PC-3 (cell line): Measurements from ENCODE around the gene ZSWIM7. TPM values are rescaled to one million over a fixed set of nuclear protein-coding genes. Genes with fewer than 3 reads are reported as not detected.
A peak's percentile ranks its signal among the peaks of the same experiment; 100 is the strongest.
"Not testable (repeated sequence)": the region's sequence is repeated elsewhere in the genome, so short reads cannot be mapped to it uniquely, and the experiment has no call there.

Experiments
- ATAC-seq: fragments of 200-7000 bp; cut with Tn5 transposase; 2 replicates; pipeline ENCODE4 v1.9.1; 2020; ENCODE audit warnings: mild to moderate bottlenecking, moderate library complexity
- BruUV-seq: library from RNA; stranded (reverse); fragments of 400-500 nt; replicated peaks from 2 replicates; lab custom pipeline; 2021; lab: Mats Ljungman, UMichigan
- CTCF ChIA-PET: fragments of 300-600 bp; sonication (Branson Sonifier 250); formaldehyde crosslinking; loops from one replicate; lab custom pipeline; 2022; ENCODE audit warnings: antibody characterized with exemption; lab: Charles Lee
- POLR2A ChIA-PET: fragments of 300-600 bp; sonication (Branson Sonifier 250); formaldehyde crosslinking; loops from one replicate; lab custom pipeline; 2022; ENCODE audit warnings: antibody characterized with exemption; ENCODE audit not compliant: unreplicated experiment; lab: Charles Lee
- DNase-seq: peaks from one replicate; pipeline ENCODE4 v3.0.0-alpha.2; 2015
- H2AFZ ChIP-seq: fragments of 300-600 bp; sonication (generic); 2 replicates; pipeline ENCODE4 v1.6.0; 2016; ENCODE audit warnings: antibody characterized with exemption, low read length
- H3F3A ChIP-seq: fragments of 300-600 bp; sonication (generic); one replicate; pipeline ENCODE4 v1.6.0; 2017; ENCODE audit warnings: antibody characterized with exemption, low read length, control low read depth, mild to moderate bottlenecking; ENCODE audit not compliant: unreplicated experiment
- H3K27ac ChIP-seq: fragments of 300-600 bp; sonication (generic); 2 replicates; pipeline ENCODE4 v1.5.1; 2016; ENCODE audit warnings: mild to moderate bottlenecking, low read length
- H3K27me3 ChIP-seq: fragments of 300-600 bp; sonication (generic); 2 replicates; pipeline ENCODE4 v1.6.1; 2016; ENCODE audit warnings: low read length, mixed read lengths
- H3K36me3 ChIP-seq: fragments of 300-600 bp; sonication (generic); 2 replicates; pipeline ENCODE4 v1.6.1; 2016; ENCODE audit warnings: low read depth, mixed run types, low read length, mixed read lengths
- H3K4me1 ChIP-seq: fragments of 300-600 bp; sonication (generic); 2 replicates; pipeline ENCODE4 v1.5.1; 2016; ENCODE audit warnings: low read length; ENCODE audit not compliant: insufficient read depth
- H3K4me2 ChIP-seq: fragments of 300-600 bp; sonication (generic); 2 replicates; pipeline ENCODE4 v1.6.0; 2016; ENCODE audit warnings: low read length
- H3K4me3 ChIP-seq: fragments of 300-600 bp; sonication (generic); 2 replicates; pipeline ENCODE4 v1.5.1; 2016; ENCODE audit warnings: mild to moderate bottlenecking, low read length, mixed read lengths
- H3K79me2 ChIP-seq: fragments of 300-600 bp; sonication (generic); 2 replicates; pipeline ENCODE4 v1.6.1; 2017; ENCODE audit warnings: low read length, mixed read lengths
- H3K9ac ChIP-seq: fragments of 300-600 bp; sonication (generic); 2 replicates; pipeline ENCODE4 v1.6.0; 2016; ENCODE audit warnings: mild to moderate bottlenecking, low read length
- H3K9me2 ChIP-seq: fragments of 300-600 bp; sonication (generic); replicated peaks from 2 replicates; pipeline ENCODE4 v1.6.1; 2016; ENCODE audit warnings: mixed run types, low read length, mixed read lengths
- H3K9me3 ChIP-seq: fragments of 300-600 bp; sonication (generic); 2 replicates; pipeline ENCODE4 v1.6.1; 2016; ENCODE audit warnings: low read length, mixed read lengths
- H4K20me1 ChIP-seq: fragments of 300-600 bp; sonication (generic); 2 replicates; pipeline ENCODE4 v1.6.1; 2016; ENCODE audit warnings: low read length, mixed read lengths
- CTCF ChIP-seq: fragments of 300-600 bp; sonication (generic); conservative IDR thresholded peaks from 2 replicates; pipeline ENCODE4 v1.5.1; 2017; ENCODE audit warnings: antibody characterized with exemption, low read depth, mild to moderate bottlenecking, low read length
- EZH2 ChIP-seq: fragments of 300-600 bp; sonication (generic); IDR thresholded peaks from one replicate; pipeline ENCODE4 v1.6.1; 2017; ENCODE audit warnings: antibody characterized with exemption, mild to moderate bottlenecking, low read length; ENCODE audit not compliant: unreplicated experiment
- EZH2phosphoT487 ChIP-seq: fragments of 300-600 bp; sonication (generic); IDR thresholded peaks from 2 replicates; pipeline ENCODE4 v1.6.1; 2018; ENCODE audit warnings: mild to moderate bottlenecking, antibody characterized with exemption, low read length, borderline replicate concordance
- intact Hi-C: fragments of 100-400 bp; cut with micrococcal nuclease; formaldehyde crosslinking; loops from 2 replicates; pipeline ENCODE4 v1.9.0; 2023
- total RNA-seq: library from RNA; depleted of rRNA; stranded (reverse); fragments of >200 nt; gene quantifications from 2 replicates; pipeline ENCODE4 v1.2.3, GENCODE V29; 2014

Gene ZSWIM7
- total RNA-seq, 1 experiment from 2014 or later: 97.6 TPM

GRCh38 chr17:15941781-15942180 lies 57.7 kb downstream of the ZSWIM7 start:
- ATAC-seq (peak; percentile 12), DNase-seq (peak; percentile 84)
- BruUV-seq: no TSS peak
- Histone ChIP-seq H3F3A (peaks cover 10% of the 10 kb centered on the region), H3K4me3 (no peak overlapping the region), H3K9me3 (no peaks in the 10 kb centered on the region), H3K9ac (peak overlapping the region; percentile 48), H3K4me1 (peaks cover 40% of the 10 kb centered on the region), H3K36me3 (no peaks in the 10 kb centered on the region), H3K4me2 (peak overlapping the region; percentile 64), H2AFZ (peak overlapping the region; percentile 58), H3K27me3 (no peaks in the 10 kb centered on the region), H3K27ac (peak overlapping the region; percentile 85), H3K9me2 (no peaks in the 10 kb centered on the region), H3K79me2 (peaks cover 17% of the 10 kb centered on the region), H4K20me1 (no peaks in the 10 kb centered on the region)
- TF ChIP-seq CTCF: no peak
- TF ChIP-seq EZH2: no peak
- TF ChIP-seq EZH2phosphoT487: no peak
- intact Hi-C loops: no loop called here
- POLR2A ChIA-PET: interaction anchor here (0.5 to 0.7 kb wide), 3 partner anchors 58 to 64 kb away, joined by 3 to 4 read pairs (median 4); partner anchors contain the start of genes TTC19 and ZSWIM7
- CTCF ChIA-PET: no interaction called here

DNA sequence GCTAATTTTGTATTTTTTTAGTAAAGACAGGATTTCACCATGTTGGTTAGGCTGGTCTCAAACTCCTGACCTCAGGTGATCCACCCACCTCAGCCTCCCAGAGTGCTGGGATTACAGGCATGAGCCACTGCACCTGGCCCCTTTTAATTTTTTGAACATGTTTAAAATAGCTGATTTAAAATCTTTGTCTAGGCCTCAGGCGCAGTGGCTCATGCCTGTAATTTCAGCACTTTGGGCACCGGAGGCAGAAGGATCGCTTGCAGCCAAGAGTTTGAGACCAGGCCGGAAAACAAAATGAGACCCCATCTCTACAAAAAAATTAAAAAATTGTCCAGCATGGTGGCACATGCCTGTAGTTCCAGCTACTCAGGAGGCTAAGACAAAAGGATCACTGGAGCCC lies 63.0 kb downstream of the ZSWIM7 start:
- ATAC-seq, H3F3A ChIP-seq, H3K27me3 ChIP-seq, H3K9ac ChIP-seq, H2AFZ ChIP-seq, CTCF ChIA-PET, H3K4me3 ChIP-seq, H4K20me1 ChIP-seq, POLR2A ChIA-PET, H3K27ac ChIP-seq, H3K36me3 ChIP-seq, intact Hi-C loops, DNase-seq, H3K9me3 ChIP-seq, BruUV-seq, H3K9me2 ChIP-seq, H3K4me1 ChIP-seq, H3K4me2 ChIP-seq, H3K79me2 ChIP-seq: not testable (repeated sequence)

- no peak overlapping the region for H3K27ac ChIP-seq
These were observed 63.6 kb downstream of the ZSWIM7 start for GRCh38 chr17:15935891-15936290.

More at GRCh38 chr17:15935891-15936290, 63.6 kb downstream of the ZSWIM7 start:
- CTCF ChIA-PET: no interaction called here
- Histone ChIP-seq H4K20me1 (no peaks in the 10 kb centered on the region), H3K36me3 (no peaks in the 10 kb centered on the region), H3K4me1 (peaks cover 5% of the 10 kb centered on the region; the same call in 1 of the 2 replicates), H3K9me2 (no peaks in the 10 kb centered on the region), H3K9me3 (no peaks in the 10 kb centered on the region), H3K9ac (no peak overlapping the region), H3K27me3 (no peaks in the 10 kb centered on the region), H3K79me2 (no peaks in the 10 kb centered on the region), H2AFZ (no peak overlapping the region), H3F3A (no peaks in the 10 kb centered on the region), H3K4me2 (no peak overlapping the region), H3K4me3 (no peak overlapping the region)
- ATAC-seq (no peak), DNase-seq (no peak)
- no TSS peak for BruUV-seq
- no peak for TF ChIP-seq CTCF
- no peak for TF ChIP-seq EZH2
- TF ChIP-seq EZH2phosphoT487: no peak
- intact Hi-C loops: no loop called here
- POLR2A ChIA-PET: no interaction called here
